Hindlimb muscle (tissue), 1 donor: Measurements from ENCODE around the gene PHF19. TPM values are rescaled to one million over a fixed set of nuclear protein-coding genes. Genes with fewer than 3 reads are reported as not detected.

Experiments
- DNase-seq: peaks from one replicate; pipeline ENCODE4 v3.0.0-alpha.2; 2013
- polyA plus RNA-seq: library from polyadenylated mRNA; unstranded; fragments of 120-200 nt; gene quantifications from one replicate; pipeline ENCODE4 v1.2.1, GENCODE V29; 2013; ENCODE audit not compliant: insufficient read length

PHF19 gene
- polyA plus RNA-seq, 1 donor = 36.0 TPM

- no peak for DNase-seq
Observed at GRCh38 chr9:120913647-120914264, 36.8 kb upstream of the PHF19 start.

GRCh38 chr9:120912958-120913646 lies 36.1 kb upstream of the PHF19 start:
- no peak for DNase-seq

GRCh38 chr9:120911295-120911837 lies 34.4 kb upstream of the PHF19 start:
- no peak for DNase-seq

- DNase-seq = no peak
Observed at GRCh38 chr9:120910643-120911042, 33.7 kb upstream of the PHF19 start.

- DNase-seq = no peak
Observed at GRCh38 chr9:120909904-120910303, 32.9 kb upstream of the PHF19 start.

- no peak for DNase-seq
Observed at GRCh38 chr9:120905315-120906164, 28.6 kb upstream of the PHF19 start.

GRCh38 chr9:120904978-120905301 lies 28.0 kb upstream of the PHF19 start:
- DNase-seq = no peak

- no peak for DNase-seq
Observed at GRCh38 chr9:120904061-120904977, 27.3 kb upstream of the PHF19 start.

GRCh38 chr9:120902569-120903535 lies 25.9 kb upstream of the PHF19 start:
- no peak for DNase-seq

GRCh38 chr9:120901755-120902568 lies 25.0 kb upstream of the PHF19 start:
- DNase-seq = no peak

- no peak for DNase-seq
Observed at GRCh38 chr9:120900824-120901223, 23.8 kb upstream of the PHF19 start.

GRCh38 chr9:120899490-120900068 lies 22.6 kb upstream of the PHF19 start:
- DNase-seq = no peak

GRCh38 chr9:120898396-120898795 lies 21.4 kb upstream of the PHF19 start:
- DNase-seq = no peak

- no peak for DNase-seq
Observed at GRCh38 chr9:120895951-120896350, 19.0 kb upstream of the PHF19 start.

GRCh38 chr9:120894321-120895148 lies 17.5 kb upstream of the PHF19 start:
- DNase-seq = peak; percentile 76

- no peak for DNase-seq
Observed at GRCh38 chr9:120893611-120894307, 16.8 kb upstream of the PHF19 start.

- no peak for DNase-seq
Observed at GRCh38 chr9:120892748-120893610, 16.0 kb upstream of the PHF19 start.
